Activated naive CD8-positive, alpha-beta T cell treated with anti-CD3 and anti-CD28 coated beads, Interleukin-2, amount 50 U/mL, for 24 hours (primary cell): ENCODE results near the gene SKAP2.

Experiments
- ATAC-seq: fragments of 150-1000 bp; cut with Tn5 transposase; one replicate; pipeline ENCODE4 v1.10.0; 2021
- DNase-seq: peaks from one replicate; pipeline ENCODE4 v3.0.0; 2021
- H3K27ac Mint-ChIP-seq: one replicate; pipeline ENCODE4 v1.8.0; 2021; ENCODE audit warnings: mild to moderate bottlenecking, mixed read lengths
- H3K27me3 Mint-ChIP-seq: one replicate; pipeline ENCODE4 v1.8.0; 2021; ENCODE audit warnings: mixed read lengths
- H3K36me3 Mint-ChIP-seq: one replicate; pipeline ENCODE4 v1.8.0; 2021; ENCODE audit warnings: low read depth, mixed read lengths
- H3K4me1 Mint-ChIP-seq: one replicate; pipeline ENCODE4 v1.8.0; 2021; ENCODE audit warnings: mixed read lengths
- H3K4me3 Mint-ChIP-seq: one replicate; pipeline ENCODE4 v1.8.0; 2021; ENCODE audit warnings: mild to moderate bottlenecking, moderate library complexity, mixed read lengths
- H3K9me3 Mint-ChIP-seq: one replicate; pipeline ENCODE4 v1.8.0; 2021; ENCODE audit warnings: mixed read lengths

The SKAP2 gene

DNA sequence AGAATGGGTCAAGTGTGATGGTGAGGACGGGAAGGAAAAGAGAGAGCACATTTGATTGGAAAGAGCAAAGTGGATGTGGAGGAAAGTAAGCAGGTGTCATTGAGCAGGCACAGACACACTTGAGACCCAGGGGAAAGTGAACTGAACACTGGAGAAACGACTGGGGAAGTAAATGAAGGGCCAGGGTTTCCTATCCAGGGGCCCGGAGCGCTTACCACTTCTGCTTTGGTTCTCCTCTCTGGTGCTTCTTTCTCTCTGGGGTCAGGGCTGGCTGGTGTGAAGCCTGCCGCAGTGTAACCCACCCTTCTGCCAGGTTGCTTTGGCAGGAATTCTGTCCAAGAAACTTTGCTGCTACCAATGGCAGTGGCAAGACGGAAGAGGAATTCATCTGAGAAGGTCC lies 219.3 kb downstream of the SKAP2 start:
- H3K36me3 Mint-ChIP-seq: no peaks in the 10 kb centered on the region
- H3K4me1 Mint-ChIP-seq: no peaks in the 10 kb centered on the region
- DNase-seq (no peak), ATAC-seq (no peak)
- no peak overlapping the region for H3K27ac Mint-ChIP-seq
- no peak overlapping the region for H3K4me3 Mint-ChIP-seq
- H3K27me3 Mint-ChIP-seq: no peaks in the 10 kb centered on the region
- no peaks in the 10 kb centered on the region for H3K9me3 Mint-ChIP-seq

- no peak for ATAC-seq
Measured at GRCh38 chr7:26642416-26642815, 222.0 kb downstream of the SKAP2 start.

DNA sequence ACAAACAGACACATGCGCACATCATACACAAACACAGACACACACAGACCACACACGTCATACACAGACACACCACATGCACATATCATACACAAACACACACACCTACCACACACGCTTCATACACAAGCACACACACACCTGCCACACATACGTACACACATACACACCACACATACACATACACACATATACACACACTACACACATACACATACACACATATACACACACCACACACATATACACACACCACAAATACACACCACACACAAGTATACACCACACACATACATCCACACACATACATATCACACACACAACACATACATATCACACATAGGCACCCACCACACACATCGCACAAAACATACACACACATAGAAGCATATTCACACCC lies 224.7 kb downstream of the SKAP2 start:
- Mint-ChIP-seq H3K27me3 (no peaks in the 10 kb centered on the region), H3K4me1 (no peaks in the 10 kb centered on the region), H3K36me3 (no peaks in the 10 kb centered on the region), H3K9me3 (no peaks in the 10 kb centered on the region), H3K27ac (no peak overlapping the region), H3K4me3 (no peak overlapping the region)
- no peak for ATAC-seq
- DNase-seq: no peak

More at GRCh38 chr7:26642416-26642815, 222.0 kb downstream of the SKAP2 start:
- no peak overlapping the region for H3K27ac Mint-ChIP-seq
- no peaks in the 10 kb centered on the region for H3K27me3 Mint-ChIP-seq
- H3K36me3 Mint-ChIP-seq: no peaks in the 10 kb centered on the region
- no peak for DNase-seq
- no peaks in the 10 kb centered on the region for H3K4me1 Mint-ChIP-seq
- H3K4me3 Mint-ChIP-seq: no peak overlapping the region
- no peaks in the 10 kb centered on the region for H3K9me3 Mint-ChIP-seq

DNA sequence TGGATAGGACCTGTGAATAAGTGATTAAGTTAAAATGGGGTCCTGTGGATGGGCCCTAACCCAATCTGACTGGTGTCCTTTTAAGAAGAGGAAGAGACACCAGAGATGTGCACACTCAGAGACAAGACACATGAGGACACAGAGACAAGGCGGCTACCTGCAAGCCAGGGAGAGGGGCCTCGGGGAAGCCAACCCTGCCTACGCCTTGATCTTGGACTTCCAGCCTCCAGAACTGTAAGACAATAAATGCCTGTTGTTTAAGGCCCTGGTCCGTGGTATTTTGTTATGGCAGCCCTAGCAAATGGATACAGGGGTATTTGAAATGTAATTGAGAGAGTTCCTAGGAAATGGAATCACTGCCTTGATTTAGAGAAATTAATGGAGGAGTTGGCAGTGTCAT lies 225.3 kb downstream of the SKAP2 start:
- Mint-ChIP-seq H3K4me1 (no peaks in the 10 kb centered on the region), H3K36me3 (no peaks in the 10 kb centered on the region)

GRCh38 chr7:26638140-26638539 lies 226.2 kb downstream of the SKAP2 start:
- H3K4me1 Mint-ChIP-seq: no peaks in the 10 kb centered on the region
- DNase-seq (no peak), ATAC-seq (no peak)
- no peak overlapping the region for H3K4me3 Mint-ChIP-seq
- H3K9me3 Mint-ChIP-seq: no peaks in the 10 kb centered on the region
- H3K27ac Mint-ChIP-seq: no peak overlapping the region
- H3K27me3 Mint-ChIP-seq: peaks cover 3% of the 10 kb centered on the region
- no peaks in the 10 kb centered on the region for H3K36me3 Mint-ChIP-seq

More for the DNA sequence above, 225.3 kb downstream of the SKAP2 start:
- peaks cover 3% of the 10 kb centered on the region for H3K27me3 Mint-ChIP-seq
- H3K4me3 Mint-ChIP-seq: no peak overlapping the region
- DNase-seq (no peak), ATAC-seq (no peak)
- H3K27ac Mint-ChIP-seq: no peak overlapping the region
- H3K9me3 Mint-ChIP-seq: no peaks in the 10 kb centered on the region

DNA sequence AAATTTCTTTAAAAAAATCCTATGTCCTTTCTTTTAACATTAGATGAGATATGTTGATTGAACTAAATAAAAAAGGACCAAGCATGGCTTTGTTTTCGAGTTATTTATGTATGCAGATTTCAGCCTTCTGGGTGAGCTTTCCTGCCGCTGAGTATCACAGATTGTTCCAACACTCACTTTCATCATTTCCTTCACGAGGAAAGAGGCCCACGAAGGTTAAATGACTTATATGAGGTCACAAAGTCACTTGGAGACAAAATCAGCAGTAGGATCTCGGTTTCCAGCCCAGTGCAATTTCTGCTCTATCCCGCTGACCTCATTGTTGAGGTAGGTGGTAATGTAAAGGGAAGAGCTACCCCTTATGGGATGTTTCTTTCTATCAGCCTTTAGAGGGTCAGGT lies 226.8 kb downstream of the SKAP2 start:
- H3K27ac Mint-ChIP-seq: no peak overlapping the region
- DNase-seq: no peak
- peaks cover 3% of the 10 kb centered on the region for H3K27me3 Mint-ChIP-seq
- no peaks in the 10 kb centered on the region for H3K9me3 Mint-ChIP-seq
- H3K4me3 Mint-ChIP-seq: no peak overlapping the region
- H3K4me1 Mint-ChIP-seq: no peaks in the 10 kb centered on the region
- no peak for ATAC-seq
- no peaks in the 10 kb centered on the region for H3K36me3 Mint-ChIP-seq

DNA sequence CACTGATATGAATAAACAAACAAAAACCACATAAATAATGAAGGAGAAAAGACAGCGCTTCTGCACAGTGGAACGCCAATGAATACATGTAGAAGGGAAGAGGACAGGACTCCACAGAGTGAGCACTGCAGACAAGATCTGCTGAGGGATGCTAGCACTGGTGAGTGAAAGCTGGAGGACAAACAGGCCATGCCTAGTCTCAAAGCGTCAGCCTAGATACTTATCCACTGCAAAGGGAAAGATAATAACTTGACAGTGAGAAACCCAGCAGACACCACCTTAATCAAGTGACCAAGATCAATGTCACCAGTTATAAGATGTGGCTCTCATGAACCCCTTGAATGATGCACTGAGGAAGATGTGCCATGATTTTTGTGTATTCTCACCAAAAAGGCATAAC lies 227.6 kb downstream of the SKAP2 start:
- Mint-ChIP-seq H3K36me3 (no peaks in the 10 kb centered on the region), H3K27me3 (peaks cover 3% of the 10 kb centered on the region), H3K4me3 (no peak overlapping the region), H3K4me1 (no peaks in the 10 kb centered on the region), H3K27ac (no peak overlapping the region), H3K9me3 (no peaks in the 10 kb centered on the region)
- ATAC-seq (no peak), DNase-seq (no peak)

GRCh38 chr7:26633557-26633956 lies 230.8 kb downstream of the SKAP2 start:
- no peak overlapping the region for H3K27ac Mint-ChIP-seq
- no peak overlapping the region for H3K4me3 Mint-ChIP-seq
- no peaks in the 10 kb centered on the region for H3K36me3 Mint-ChIP-seq
- H3K9me3 Mint-ChIP-seq: no peaks in the 10 kb centered on the region
- H3K4me1 Mint-ChIP-seq: no peaks in the 10 kb centered on the region
- ATAC-seq: no peak
- H3K27me3 Mint-ChIP-seq: peaks cover 3% of the 10 kb centered on the region
- DNase-seq: no peak

DNA sequence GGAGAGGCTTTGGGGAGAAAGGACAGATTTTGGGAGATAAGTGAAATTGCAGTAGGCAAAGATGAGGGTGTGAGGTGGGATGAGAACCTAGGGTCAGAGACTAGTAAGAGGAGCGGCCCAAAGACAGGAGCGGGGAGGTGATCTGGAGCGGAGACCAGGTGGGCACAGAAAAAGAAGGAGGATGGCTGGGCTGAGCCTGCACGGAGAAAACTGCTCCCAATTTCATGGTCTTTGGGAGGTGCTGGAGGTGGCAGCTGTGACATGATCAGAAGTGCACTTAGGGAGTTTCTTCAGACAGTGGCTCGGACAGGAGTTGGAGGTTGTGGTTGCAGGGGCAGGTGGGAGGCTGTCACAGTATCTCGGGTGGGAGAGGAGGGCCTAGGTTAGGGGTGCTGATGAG lies 232.8 kb downstream of the SKAP2 start:
- Mint-ChIP-seq H3K4me1 (no peaks in the 10 kb centered on the region), H3K36me3 (no peaks in the 10 kb centered on the region), H3K27me3 (peaks cover 3% of the 10 kb centered on the region), H3K27ac (no peak overlapping the region), H3K4me3 (no peak overlapping the region), H3K9me3 (no peaks in the 10 kb centered on the region)
- DNase-seq (no peak), ATAC-seq (no peak)

- Mint-ChIP-seq H3K4me3 (no peak overlapping the region), H3K27me3 (peaks cover 3% of the 10 kb centered on the region), H3K27ac (no peak overlapping the region), H3K4me1 (no peaks in the 10 kb centered on the region), H3K36me3 (no peaks in the 10 kb centered on the region), H3K9me3 (no peaks in the 10 kb centered on the region)
- DNase-seq (no peak), ATAC-seq (no peak)
Measured at GRCh38 chr7:26630941-26631580, 233.3 kb downstream of the SKAP2 start.

DNA sequence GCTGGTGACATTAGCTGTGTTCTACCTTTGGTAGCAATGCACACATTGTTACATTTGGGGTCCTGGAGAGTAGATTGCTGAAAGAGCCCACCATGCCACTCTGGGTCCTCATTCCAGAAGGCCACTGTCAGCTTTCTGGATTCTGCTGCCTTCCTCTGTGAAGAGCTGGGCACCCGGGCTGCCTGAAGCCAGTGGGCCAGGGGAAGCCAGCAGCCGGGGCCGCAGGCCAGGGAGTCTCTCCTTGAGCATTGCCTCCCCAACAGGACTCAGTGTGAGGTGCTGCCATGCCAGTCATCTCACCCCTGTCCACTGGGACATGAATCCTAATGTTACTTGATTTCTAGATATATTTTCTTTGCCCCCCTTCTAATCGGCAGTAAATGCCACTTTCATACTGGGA lies 234.0 kb downstream of the SKAP2 start:
- DNase-seq: no peak
- H3K4me3 Mint-ChIP-seq: no peak overlapping the region
- H3K27me3 Mint-ChIP-seq: peaks cover 3% of the 10 kb centered on the region
- no peaks in the 10 kb centered on the region for H3K36me3 Mint-ChIP-seq
- no peak overlapping the region for H3K27ac Mint-ChIP-seq
- no peaks in the 10 kb centered on the region for H3K4me1 Mint-ChIP-seq
- no peaks in the 10 kb centered on the region for H3K9me3 Mint-ChIP-seq
- no peak for ATAC-seq

DNA sequence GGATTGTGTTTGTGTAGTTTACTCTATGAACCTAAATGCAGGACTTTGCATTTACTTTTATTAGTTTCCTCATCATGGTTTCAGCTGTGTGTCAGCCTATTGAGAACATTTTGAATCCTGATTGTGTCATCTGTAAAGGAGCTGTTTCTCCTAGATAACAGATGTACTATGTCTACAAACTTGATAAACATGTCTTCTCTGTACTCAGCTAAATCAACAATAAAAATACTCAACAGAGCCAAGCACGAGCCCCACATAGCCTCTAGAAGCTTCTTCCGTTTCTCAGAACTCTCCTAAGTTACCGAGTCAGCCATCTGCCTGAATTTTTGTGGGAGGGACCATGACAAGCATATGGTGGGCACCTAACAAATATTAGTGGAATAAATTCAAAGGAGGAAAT lies 234.7 kb downstream of the SKAP2 start:
- DNase-seq (no peak), ATAC-seq (no peak)
- Mint-ChIP-seq H3K4me3 (no peak overlapping the region), H3K4me1 (no peaks in the 10 kb centered on the region), H3K27me3 (peaks cover 3% of the 10 kb centered on the region), H3K9me3 (no peaks in the 10 kb centered on the region), H3K27ac (no peak overlapping the region), H3K36me3 (no peaks in the 10 kb centered on the region)

GRCh38 chr7:26627891-26628341 lies 236.5 kb downstream of the SKAP2 start:
- no peaks in the 10 kb centered on the region for H3K4me1 Mint-ChIP-seq
- H3K9me3 Mint-ChIP-seq: no peaks in the 10 kb centered on the region
- DNase-seq (no peak), ATAC-seq (no peak)
- H3K36me3 Mint-ChIP-seq: no peaks in the 10 kb centered on the region
- H3K27me3 Mint-ChIP-seq: no peaks in the 10 kb centered on the region
- H3K4me3 Mint-ChIP-seq: no peak overlapping the region
- no peak overlapping the region for H3K27ac Mint-ChIP-seq

DNA sequence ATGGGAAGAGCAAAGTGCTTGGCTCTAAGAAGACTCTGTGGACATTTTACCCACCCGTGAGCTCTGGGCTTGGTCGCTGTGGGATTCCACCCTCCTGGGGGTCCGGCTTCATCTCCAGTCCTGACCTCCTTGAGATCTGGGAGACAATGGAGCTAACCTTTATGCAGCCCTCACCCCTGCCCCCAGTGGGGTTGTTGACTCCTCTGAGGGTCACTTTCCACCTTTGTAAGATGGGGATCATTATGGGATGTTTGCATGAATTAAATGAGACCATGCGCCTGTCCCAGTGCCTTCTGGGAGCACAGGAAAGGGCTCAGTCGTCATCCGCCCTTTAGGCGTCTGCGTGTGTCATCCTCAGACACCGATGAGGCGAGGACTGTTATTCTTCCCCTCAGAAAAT lies 237.2 kb downstream of the SKAP2 start:
- no peak overlapping the region for H3K4me3 Mint-ChIP-seq
- ATAC-seq (no peak), DNase-seq (no peak)
- no peak overlapping the region for H3K27ac Mint-ChIP-seq
- no peaks in the 10 kb centered on the region for H3K27me3 Mint-ChIP-seq
- no peaks in the 10 kb centered on the region for H3K36me3 Mint-ChIP-seq
- H3K4me1 Mint-ChIP-seq: no peaks in the 10 kb centered on the region
- H3K9me3 Mint-ChIP-seq: no peaks in the 10 kb centered on the region

DNA sequence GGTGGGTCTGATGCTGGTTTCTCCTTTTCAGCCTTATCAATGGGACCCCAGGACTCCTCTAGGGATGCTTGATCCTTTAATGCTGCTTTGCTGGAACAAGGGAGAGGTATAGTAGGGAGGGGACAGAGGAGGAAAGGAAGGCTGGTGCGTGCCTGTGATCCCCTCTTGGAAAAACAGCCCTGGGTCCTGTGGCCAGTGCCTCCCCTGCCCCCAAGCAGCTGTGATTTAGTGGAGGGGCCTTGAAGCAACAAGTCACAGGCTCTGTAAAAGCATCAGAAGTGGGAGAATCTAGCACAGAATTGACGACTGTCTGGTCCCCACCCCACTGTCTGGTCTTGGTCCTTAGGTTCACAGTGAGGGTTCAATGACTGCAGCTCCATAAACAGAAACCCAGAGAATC lies 237.7 kb downstream of the SKAP2 start:
- DNase-seq (no peak), ATAC-seq (no peak)
- Mint-ChIP-seq H3K27me3 (no peaks in the 10 kb centered on the region), H3K36me3 (no peaks in the 10 kb centered on the region), H3K4me1 (no peaks in the 10 kb centered on the region), H3K27ac (no peak overlapping the region), H3K4me3 (no peak overlapping the region), H3K9me3 (no peaks in the 10 kb centered on the region)

- H3K27ac Mint-ChIP-seq: no peak overlapping the region
- ATAC-seq: no peak
Measured at GRCh38 chr7:26626156-26626555, 238.2 kb downstream of the SKAP2 start.

More at GRCh38 chr7:26626156-26626555, 238.2 kb downstream of the SKAP2 start:
- DNase-seq: no peak
- Mint-ChIP-seq H3K36me3 (no peaks in the 10 kb centered on the region), H3K4me3 (no peak overlapping the region), H3K9me3 (no peaks in the 10 kb centered on the region), H3K4me1 (no peaks in the 10 kb centered on the region), H3K27me3 (no peaks in the 10 kb centered on the region)
